HG02938 (cell line): ENCODE results near the gene APRT.
"Not testable (repeated sequence)": the region's sequence is repeated elsewhere in the genome, so short reads cannot be mapped to it uniquely, and the experiment has no call there.

Experiments used
- ATAC-seq: cut with Tn5 transposase; IDR thresholded peaks from one replicate; pipeline ENCODE4 v1.9.1; 2021; ENCODE audit warnings: mild to moderate bottlenecking, moderate library complexity; ENCODE audit not compliant: unreplicated experiment

The APRT gene

GRCh38 chr16:88823646-88824045 is 11.9 kb upstream of the APRT start:
- not testable (repeated sequence) for ATAC-seq

DNA sequence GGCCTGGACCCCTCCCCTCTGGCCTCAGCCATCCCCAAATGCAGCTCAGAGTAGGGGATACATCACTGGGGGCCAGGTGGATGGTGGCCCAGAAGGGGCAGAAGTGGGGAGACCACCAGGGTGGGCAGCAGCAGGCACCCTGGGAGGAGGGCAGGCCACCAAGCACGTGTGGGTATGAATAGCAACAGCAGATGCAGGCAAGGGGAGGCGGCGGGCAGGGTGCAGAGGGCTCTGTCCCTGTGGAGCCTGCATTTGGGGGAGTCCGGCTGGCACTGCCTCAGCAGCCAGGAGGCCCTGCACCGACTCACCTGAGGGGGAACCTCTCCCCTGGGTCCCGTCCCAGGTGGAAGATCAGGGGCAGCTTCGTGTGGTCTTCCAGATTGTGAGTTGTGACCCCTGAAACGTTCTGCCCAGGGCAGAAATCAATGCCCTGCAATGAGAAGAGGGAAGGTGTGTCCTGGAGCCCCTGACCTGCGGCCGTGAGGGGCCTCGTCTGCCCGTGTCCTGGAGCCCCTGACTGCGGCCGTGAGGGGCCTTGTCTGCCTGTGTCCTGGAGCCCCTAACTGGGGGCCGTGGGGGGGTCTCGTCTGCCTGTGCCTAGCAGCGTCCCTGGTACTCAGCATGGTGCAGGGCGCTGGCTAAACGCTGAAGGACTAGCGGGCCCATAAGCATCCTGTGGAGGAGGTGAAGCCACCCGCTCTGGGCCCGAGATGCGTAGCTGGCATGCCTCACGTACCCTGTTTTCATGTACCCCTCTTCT is 10.7 kb upstream of the APRT start:
- ATAC-seq: no peak

DNA sequence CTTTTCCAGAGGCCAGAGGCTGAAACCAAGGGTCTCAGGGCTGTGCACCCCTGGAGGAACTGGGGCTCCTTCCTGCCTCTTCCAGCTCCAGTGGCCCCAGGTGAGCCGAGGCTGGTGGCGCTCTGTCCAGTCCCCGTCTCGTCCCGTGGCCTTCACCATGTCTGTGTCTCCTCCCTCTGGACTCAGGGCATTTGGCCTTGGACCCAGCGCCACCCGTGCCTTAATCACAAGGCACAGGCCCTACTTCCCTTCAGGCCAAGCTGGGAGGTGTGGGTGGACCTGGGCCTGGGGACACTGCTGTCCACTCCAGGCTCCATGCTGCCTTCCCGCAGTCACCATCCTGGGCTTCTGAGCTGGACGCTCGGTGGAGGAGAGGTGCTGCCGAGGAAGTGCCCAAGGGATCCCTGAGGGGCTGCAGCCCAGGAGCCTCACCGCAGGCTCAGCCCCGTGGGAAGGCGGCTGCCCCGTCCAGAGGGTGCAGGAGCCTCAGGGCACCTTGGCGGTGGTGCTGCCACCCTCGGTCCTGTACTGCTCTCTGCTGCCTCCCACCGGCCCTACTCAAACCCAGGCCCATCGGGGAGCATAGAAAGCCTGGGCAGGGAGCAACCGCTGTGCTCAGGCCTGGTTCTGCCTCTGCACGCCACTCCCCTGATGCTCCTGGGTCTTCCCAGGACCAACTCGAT is 9.6 kb upstream of the APRT start:
- no peak for ATAC-seq

DNA sequence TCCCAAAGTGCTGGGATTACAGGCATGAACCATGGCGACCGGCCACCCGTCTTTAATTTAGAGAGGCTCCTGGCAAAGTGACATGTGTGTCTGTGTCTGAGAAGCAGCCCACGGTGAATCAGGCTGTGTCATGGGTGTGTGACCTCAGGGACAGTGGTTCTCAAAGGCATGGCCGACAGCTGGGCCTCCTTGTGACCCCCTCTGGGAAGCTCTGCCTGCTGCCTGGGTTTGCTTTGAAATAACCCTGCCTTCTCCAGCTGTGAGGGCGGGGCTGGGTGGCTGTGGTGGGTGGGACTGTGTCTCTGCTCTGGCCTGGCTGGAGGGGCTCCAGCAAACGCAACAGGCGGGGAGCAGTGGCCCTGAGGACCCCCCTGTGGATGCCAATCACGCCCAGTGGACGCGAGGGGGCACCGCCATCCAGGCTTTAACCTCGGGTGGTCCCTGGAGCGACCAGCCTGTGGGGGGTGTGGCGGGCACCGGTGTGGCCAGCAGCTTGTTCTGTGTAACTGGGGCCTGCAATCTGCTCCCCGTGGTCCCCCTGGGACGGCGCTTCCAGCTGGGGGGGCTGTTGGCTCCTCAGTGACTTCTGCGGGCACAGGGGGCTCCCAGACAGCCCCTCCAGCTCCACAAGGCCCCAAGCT is 8.8 kb upstream of the APRT start:
- no peak for ATAC-seq

DNA sequence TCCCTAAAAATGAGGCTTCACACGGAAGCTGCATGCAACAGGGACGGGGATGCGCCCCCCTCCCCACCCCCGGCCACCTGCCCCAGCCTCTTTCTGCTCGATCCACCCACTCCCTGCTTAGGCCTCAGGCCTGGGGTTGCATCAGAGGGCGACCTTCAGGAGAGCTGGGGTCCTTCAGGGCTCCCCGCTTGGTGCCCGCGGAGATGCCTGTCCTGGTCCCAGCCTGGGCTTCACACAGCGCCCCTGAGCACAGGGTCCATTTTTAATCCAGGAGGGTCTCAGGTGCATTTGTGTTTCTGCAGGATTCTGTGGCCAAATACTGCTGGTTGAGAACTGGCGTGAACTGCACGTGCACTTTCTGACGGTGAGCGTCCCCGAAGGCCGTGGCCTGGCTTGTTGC is 7.4 kb upstream of the APRT start:
- ATAC-seq: no peak

GRCh38 chr16:88818575-88818874 is 6.8 kb upstream of the APRT start:
- no peak for ATAC-seq

DNA sequence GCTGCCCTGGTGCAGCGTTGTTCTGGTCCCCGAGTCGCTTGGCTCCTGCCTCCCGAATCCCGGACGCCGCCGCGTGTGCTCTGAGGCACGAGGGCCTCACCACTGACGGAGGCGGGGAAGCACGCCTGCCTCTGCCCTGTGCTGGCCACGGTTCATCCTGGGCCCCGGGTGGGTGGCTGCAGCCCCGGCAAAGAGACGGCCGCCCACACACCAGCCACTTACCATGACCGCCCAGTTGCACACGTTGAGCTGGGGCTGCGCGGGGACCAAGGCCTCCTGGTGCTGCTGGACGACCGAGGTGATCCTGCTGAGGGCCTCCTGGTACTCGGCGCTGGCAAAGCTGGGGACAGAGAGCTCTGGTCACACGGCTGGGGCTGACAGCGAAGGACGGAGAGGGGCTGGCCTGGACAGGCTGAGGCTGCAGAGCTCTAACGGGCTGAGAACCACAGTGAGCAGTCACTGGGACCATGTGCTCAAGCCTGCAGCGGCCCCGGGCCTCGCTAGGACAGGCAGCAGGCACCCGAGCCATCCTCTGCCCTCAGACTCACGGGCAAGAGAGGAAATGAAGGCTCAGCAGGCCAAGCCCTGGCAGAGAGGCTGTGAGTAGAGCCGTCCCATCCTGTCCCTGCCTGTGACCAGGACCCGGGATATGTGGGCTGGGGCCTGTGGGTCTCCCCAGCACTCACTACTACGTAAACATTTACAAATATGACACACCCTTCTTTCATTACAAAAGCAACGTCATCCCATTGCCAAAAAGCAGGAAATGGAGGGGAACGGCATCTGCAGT is 6.3 kb upstream of the APRT start:
- ATAC-seq: no peak

DNA sequence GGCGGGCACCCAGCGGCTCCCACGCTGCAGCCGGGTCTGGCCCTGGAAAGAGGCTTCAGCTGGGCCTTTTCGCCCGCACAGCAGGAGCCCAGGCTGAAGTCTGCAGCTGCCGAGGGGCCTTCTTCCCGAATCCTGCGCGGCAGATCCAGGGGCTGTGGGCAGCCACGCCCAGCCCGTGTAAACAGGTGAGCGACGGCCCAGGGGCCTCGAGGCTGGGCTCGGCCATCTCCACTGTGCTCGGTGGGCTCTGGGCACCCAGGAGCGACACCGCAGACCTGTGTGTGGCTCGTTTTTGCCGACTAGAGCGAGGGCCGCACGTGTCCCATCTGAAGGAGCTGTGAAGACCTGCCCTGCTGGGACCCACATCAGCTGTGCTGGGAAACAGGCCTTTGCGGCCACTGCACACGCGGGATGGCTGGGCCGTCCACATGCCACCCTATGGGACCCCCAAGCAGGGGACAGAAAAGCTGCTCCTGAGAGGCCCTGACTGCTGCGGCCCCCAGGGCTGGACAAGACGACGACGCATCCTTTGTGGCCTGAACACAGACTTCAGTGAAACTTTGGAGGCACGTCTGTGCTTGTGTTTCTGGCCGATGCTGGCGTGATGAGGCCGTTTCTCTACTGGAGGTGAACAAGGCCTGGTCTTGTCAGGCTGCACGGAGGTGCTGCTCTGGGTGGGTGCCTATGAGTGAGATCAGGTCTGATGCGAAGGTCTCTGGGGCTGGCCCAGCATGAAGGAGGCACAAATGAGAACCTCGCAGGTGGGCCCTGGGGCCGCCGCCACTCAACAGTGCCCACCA is 5.2 kb upstream of the APRT start:
- ATAC-seq: no peak

DNA sequence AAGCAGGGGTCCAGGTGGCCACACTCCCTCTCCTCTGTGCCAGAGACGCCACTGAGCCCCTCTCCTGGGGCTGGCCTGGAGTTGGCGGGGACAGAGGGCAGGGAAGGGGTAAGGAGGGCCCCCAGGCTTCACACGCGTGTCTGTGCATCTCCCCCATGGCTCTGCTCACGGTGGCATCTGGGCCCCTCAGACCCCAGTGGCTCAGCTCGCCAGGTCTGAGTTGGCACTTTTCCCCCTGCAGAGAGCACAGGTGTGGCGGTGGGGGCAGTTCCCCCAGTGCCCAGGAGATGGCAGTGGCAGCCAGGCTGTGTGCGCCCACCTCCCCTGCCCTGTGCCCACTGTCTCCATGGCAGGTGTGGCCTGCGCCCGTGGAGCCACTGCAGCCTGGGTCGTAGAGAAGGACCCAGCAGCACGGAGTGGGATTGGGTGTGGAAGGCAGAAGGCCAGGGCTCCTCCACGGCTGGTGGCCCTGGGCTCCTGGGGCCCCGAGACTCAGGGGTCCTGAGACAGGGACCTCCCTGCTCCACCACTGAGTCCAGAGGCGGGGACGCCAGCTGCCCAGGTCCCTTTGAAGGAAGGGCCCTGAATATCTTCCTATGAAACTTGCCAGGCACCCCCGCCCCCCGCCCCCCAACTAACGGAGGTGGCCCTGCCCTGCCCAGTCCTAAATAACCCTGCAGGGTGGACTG is 4.3 kb upstream of the APRT start:
- ATAC-seq: no peak

DNA sequence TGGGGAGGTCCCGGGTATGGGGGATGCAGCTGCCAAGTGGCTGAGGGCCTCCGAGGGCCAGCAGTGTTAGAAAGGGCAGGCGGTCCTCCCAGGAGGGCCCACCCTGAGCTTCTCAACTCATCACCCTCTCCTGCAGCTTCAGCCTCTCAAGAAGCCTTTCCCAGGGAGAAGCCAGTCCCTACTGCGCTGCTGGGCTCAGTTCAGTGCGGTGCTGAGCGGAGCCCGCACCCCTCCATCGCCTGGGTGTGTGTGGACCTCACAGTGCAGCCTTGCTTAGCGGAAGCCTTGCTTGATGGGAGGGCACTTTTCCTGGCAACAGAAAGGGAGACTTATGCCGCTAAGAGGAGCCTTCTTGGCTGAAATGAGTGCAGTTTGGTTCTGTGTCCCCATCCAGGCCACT is 3.5 kb upstream of the APRT start:
- ATAC-seq: no peak

- no peak for ATAC-seq
Measured at GRCh38 chr16:88814144-88814502, 2.4 kb upstream of the APRT start.

- ATAC-seq: no peak
Measured at GRCh38 chr16:88813269-88814143, 1.8 kb upstream of the APRT start.

- no peak for ATAC-seq
Measured at GRCh38 chr16:88812513-88813268, 963 bp upstream of the APRT start.

GRCh38 chr16:88810912-88811768 is 588 bp downstream of the APRT start:
- ATAC-seq: peak; percentile 52

DNA sequence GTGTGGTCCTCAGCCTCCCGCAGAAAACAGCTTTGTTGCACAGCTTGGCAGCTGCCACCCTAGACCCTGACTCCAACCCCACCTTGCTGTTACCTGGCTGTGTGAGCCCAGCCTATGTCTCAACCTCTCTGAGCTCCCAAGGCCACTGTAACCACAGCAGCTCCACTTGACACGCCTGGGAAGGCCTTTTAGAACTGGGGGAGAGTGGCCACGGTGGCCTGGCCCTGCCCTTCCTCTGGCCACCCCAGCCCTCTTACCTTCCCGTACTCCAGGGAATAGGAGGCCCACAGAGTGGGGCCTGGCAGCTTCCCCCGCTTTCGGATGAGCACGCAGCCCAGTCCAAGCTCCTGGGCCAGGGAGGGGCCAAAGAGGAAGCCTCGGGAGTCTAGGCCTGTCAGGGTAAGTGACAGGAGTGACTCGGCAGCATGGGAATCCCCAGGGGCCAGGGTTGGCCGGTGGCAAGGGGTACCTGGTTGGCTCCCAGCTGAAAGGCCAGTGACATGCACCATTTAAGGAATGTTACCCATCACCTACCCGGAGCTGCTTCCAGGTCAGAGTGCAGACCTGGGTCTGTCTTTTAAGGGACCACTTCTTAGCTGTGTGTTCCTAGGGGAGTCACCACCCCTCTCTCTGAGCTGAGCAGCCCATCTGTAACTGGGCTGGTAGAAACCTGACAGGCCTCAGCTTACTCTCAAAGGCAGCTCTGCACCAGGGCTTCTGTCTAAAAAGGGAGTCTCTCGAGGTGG is 1.4 kb downstream of the APRT start:
- ATAC-seq: no peak

DNA sequence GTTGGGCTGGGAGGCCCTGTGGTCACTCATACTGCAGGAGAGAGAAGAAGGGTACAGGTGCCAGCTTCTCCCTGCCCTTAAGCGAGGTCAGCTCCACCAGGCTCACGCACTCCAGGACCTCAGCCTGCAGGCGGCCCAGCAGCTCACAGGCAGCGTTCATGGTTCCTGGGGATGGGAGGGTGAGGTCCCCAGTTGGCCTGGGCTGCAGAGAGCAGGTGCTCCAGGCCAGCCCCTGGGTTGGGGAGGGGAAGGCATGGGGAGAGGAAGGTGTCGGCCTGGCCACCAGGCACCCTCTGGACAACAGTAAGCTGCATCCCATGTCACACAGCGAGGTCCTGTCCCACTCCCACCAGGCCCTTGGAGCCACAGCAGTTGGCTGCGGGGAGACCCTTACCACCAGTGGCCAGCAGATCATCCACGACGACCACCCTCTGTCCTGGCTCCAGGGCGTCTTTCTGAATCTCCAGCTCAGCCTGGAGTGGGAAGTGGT is 2.0 kb downstream of the APRT start:
- no peak for ATAC-seq
